HepG2 (cell line): Measurements from ENCODE around the gene SLC20A1. TPM values are rescaled to one million over a fixed set of nuclear protein-coding genes. Genes with fewer than 3 reads are reported as not detected.
A peak's percentile ranks its signal among the peaks of the same experiment; 100 is the strongest.

ENCODE experiments used
- DPF2 ChIP-seq: sonication (generic); formaldehyde crosslinking; IDR thresholded peaks from 2 replicates; pipeline ENCODE4 v1.4.0; 2020; ENCODE audit warnings: mild to moderate bottlenecking, low read depth, missing genetic modification reagents, borderline replicate concordance
- FOXO1 ChIP-seq: sonication (generic); formaldehyde crosslinking; IDR thresholded peaks from 2 replicates; pipeline ENCODE4 v1.4.0; 2020; ENCODE audit warnings: missing genetic modification reagents
- HCFC1 ChIP-seq: fragments of 150-350 bp; IDR thresholded peaks from 2 replicates; pipeline ENCODE4 v1.6.1; 2014; ENCODE audit warnings: low read depth, low read length
- IRX3 ChIP-seq: sonication (generic); formaldehyde crosslinking; IDR thresholded peaks from 2 replicates; pipeline ENCODE4 v1.8.1; 2023; ENCODE audit warnings: mild to moderate bottlenecking, low read depth, missing genetic modification reagents, borderline replicate concordance
- MEIS2 ChIP-seq: sonication (generic); formaldehyde crosslinking; IDR thresholded peaks from 2 replicates; pipeline ENCODE4 v1.9.0; 2021; ENCODE audit warnings: mild to moderate bottlenecking, missing genetic modification reagents
- PHF20 ChIP-seq: sonication (generic); formaldehyde crosslinking; IDR thresholded peaks from 2 replicates; pipeline ENCODE4 v1.5.0; 2020; ENCODE audit warnings: mild to moderate bottlenecking, missing genetic modification reagents
- PHF8 ChIP-seq: sonication (generic); formaldehyde crosslinking; IDR thresholded peaks from 2 replicates; pipeline ENCODE4 v1.5.0; 2020; ENCODE audit warnings: missing genetic modification reagents
- SMC3 ChIP-seq: IDR thresholded peaks from 2 replicates; pipeline ENCODE4 v1.6.1; 2011; ENCODE audit warnings: low read length, improper control_type of control experiment
- ZFP36 ChIP-seq: fragments of 150-350 bp; IDR thresholded peaks from 2 replicates; pipeline ENCODE4 v1.6.1; 2018; ENCODE audit warnings: borderline replicate concordance, low read length, low read depth; ENCODE audit not compliant: partially characterized antibody
- ZKSCAN5 ChIP-seq: sonication (generic); formaldehyde crosslinking; IDR thresholded peaks from 2 replicates; pipeline ENCODE4 v1.5.1; 2020; ENCODE audit warnings: mild to moderate bottlenecking, missing genetic modification reagents
- ZNF350 ChIP-seq: sonication (generic); formaldehyde crosslinking; IDR thresholded peaks from 2 replicates; pipeline ENCODE4 v1.4.0; 2020; ENCODE audit warnings: mild to moderate bottlenecking, low read depth, missing genetic modification reagents, borderline replicate concordance
- ZSCAN22 ChIP-seq: sonication (generic); formaldehyde crosslinking; IDR thresholded peaks from 2 replicates; pipeline ENCODE4 v1.4.0; 2020; ENCODE audit warnings: mild to moderate bottlenecking, missing genetic modification reagents
- polyA plus RNA-seq, 8 experiments: library from polyadenylated mRNA; depleted of rRNA in 3 of 8; stranded (reverse) in 7 of 8; unstranded in 1 of 8; fragments of >200 nt; fragmentation: Illumina TruSeq in 4 of 8; extraction: Trizol in 4 of 8; gene quantifications; 2 replicates each; pipeline versions ENCODE4 v1.2.1 to v1.2.3, GENCODE V29; 2011 to 2016; ENCODE audit warnings: low read depth in 4 of 8, missing spikeins in 1 of 8, mixed read lengths in 1 of 8; ENCODE audit not compliant: insufficient read depth in 1 of 8
- total RNA-seq, 5 experiments: library from RNA; depleted of rRNA; stranded (reverse); fragments of >200 nt; fragmentation: Illumina TruSeq; extraction: Trizol; gene quantifications; 2 replicates each; pipeline ENCODE4 v1.2.3, GENCODE V29; 2016; ENCODE audit warnings: low read depth in 1 of 5
- TF ChIP-seq, protein P1 (sequence below): sonication (generic); formaldehyde crosslinking; conservative IDR thresholded peaks from 2 replicates; pipeline ENCODE4 v1.8.0; 2022; ENCODE audit warnings: low read depth, missing genetic modification reagents
- TF ChIP-seq, protein P2 (sequence below): sonication (generic); formaldehyde crosslinking; IDR thresholded peaks from 2 replicates; pipeline ENCODE4 v1.4.0; 2020; ENCODE audit warnings: mild to moderate bottlenecking, low read depth, missing genetic modification reagents
- TF ChIP-seq, protein P3 (sequence below): sonication (generic); formaldehyde crosslinking; IDR thresholded peaks from 2 replicates; pipeline ENCODE4 v1.4.0; 2020; ENCODE audit warnings: missing genetic modification reagents
- TF ChIP-seq, protein P4 (sequence below): sonication (generic); formaldehyde crosslinking; IDR thresholded peaks from 2 replicates; pipeline ENCODE4 v1.4.0; 2020; ENCODE audit warnings: missing genetic modification reagents, borderline replicate concordance

The SLC20A1 gene
- total and polyA plus RNA-seq, 2 of the 13 experiments (the other 11 are each of a cell fraction or from before 2014, with no cell fraction given), result 54.0 to 85.9 TPM

DNA sequence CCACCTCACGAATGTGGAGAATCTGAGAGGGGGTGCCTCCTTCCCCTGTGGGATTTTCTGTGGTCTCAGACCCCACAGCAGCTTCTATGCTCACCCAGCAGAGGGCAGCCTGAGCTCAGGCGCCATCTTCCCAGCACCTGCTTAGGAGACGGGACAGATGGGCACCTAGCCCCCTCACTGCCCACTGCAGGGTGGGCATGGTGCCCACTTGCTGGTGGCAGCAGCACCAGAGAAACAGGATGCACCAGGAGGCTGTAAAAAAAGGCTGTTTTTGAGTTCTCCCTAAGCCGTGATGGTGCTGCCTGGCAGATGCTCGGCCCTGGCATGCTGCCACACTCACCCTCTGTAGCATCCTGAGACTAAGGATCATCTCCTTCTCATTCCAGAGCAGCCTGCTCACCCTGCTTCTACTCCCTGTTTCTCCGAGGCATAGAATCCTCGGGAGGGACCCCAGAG, 19.1 kb upstream of the SLC20A1 start (continued):
- TF ChIP-seq ZNF350 (CRISPR knock-in tag) (peak; percentile 61; the same call in 1 of the 2 replicates), ZKSCAN5 (CRISPR knock-in tag) (no peak), HCFC1 (no peak), IRX3 (CRISPR knock-in tag) (no peak), ZFP36 (no peak), SMC3 (peak; percentile 96), FOXO1 (peak; percentile 25; the same call in 1 of the 2 replicates), PHF8 (CRISPR knock-in tag) (peak; percentile 46; the same call in 1 of the 2 replicates), PHF20 (CRISPR knock-in tag) (no peak), MEIS2 (CRISPR knock-in tag) (peak; percentile 51; the same call in 1 of the 2 replicates), ZSCAN22 (CRISPR knock-in tag) (no peak), DPF2 (CRISPR knock-in tag) (no peak)
- TF ChIP-seq, protein P1, sequence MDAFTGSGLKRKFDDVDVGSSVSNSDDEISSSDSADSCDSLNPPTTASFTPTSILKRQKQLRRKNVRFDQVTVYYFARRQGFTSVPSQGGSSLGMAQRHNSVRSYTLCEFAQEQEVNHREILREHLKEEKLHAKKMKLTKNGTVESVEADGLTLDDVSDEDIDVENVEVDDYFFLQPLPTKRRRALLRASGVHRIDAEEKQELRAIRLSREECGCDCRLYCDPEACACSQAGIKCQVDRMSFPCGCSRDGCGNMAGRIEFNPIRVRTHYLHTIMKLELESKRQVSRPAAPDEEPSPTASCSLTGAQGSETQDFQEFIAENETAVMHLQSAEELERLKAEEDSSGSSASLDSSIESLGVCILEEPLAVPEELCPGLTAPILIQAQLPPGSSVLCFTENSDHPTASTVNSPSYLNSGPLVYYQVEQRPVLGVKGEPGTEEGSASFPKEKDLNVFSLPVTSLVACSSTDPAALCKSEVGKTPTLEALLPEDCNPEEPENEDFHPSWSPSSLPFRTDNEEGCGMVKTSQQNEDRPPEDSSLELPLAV (CRISPR knock-in tag), result no peak
- TF ChIP-seq, protein P2, sequence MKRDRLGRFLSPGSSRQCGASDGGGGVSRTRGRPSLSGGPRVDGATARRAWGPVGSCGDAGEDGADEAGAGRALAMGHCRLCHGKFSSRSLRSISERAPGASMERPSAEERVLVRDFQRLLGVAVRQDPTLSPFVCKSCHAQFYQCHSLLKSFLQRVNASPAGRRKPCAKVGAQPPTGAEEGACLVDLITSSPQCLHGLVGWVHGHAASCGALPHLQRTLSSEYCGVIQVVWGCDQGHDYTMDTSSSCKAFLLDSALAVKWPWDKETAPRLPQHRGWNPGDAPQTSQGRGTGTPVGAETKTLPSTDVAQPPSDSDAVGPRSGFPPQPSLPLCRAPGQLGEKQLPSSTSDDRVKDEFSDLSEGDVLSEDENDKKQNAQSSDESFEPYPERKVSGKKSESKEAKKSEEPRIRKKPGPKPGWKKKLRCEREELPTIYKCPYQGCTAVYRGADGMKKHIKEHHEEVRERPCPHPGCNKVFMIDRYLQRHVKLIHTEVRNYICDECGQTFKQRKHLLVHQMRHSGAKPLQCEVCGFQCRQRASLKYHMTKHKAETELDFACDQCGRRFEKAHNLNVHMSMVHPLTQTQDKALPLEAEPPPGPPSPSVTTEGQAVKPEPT, result 0 out of 2 replicates have a peak, but pooled peaks have one; percentile 52
- TF ChIP-seq, protein P3, sequence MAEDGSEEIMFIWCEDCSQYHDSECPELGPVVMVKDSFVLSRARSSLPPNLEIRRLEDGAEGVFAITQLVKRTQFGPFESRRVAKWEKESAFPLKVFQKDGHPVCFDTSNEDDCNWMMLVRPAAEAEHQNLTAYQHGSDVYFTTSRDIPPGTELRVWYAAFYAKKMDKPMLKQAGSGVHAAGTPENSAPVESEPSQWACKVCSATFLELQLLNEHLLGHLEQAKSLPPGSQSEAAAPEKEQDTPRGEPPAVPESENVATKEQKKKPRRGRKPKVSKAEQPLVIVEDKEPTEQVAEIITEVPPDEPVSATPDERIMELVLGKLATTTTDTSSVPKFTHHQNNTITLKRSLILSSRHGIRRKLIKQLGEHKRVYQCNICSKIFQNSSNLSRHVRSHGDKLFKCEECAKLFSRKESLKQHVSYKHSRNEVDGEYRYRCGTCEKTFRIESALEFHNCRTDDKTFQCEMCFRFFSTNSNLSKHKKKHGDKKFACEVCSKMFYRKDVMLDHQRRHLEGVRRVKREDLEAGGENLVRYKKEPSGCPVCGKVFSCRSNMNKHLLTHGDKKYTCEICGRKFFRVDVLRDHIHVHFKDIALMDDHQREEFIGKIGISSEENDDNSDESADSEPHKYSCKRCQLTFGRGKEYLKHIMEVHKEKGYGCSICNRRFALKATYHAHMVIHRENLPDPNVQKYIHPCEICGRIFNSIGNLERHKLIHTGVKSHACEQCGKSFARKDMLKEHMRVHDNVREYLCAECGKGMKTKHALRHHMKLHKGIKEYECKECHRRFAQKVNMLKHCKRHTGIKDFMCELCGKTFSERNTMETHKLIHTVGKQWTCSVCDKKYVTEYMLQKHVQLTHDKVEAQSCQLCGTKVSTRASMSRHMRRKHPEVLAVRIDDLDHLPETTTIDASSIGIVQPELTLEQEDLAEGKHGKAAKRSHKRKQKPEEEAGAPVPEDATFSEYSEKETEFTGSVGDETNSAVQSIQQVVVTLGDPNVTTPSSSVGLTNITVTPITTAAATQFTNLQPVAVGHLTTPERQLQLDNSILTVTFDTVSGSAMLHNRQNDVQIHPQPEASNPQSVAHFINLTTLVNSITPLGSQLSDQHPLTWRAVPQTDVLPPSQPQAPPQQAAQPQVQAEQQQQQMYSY, result no peak
- TF ChIP-seq, protein P4, sequence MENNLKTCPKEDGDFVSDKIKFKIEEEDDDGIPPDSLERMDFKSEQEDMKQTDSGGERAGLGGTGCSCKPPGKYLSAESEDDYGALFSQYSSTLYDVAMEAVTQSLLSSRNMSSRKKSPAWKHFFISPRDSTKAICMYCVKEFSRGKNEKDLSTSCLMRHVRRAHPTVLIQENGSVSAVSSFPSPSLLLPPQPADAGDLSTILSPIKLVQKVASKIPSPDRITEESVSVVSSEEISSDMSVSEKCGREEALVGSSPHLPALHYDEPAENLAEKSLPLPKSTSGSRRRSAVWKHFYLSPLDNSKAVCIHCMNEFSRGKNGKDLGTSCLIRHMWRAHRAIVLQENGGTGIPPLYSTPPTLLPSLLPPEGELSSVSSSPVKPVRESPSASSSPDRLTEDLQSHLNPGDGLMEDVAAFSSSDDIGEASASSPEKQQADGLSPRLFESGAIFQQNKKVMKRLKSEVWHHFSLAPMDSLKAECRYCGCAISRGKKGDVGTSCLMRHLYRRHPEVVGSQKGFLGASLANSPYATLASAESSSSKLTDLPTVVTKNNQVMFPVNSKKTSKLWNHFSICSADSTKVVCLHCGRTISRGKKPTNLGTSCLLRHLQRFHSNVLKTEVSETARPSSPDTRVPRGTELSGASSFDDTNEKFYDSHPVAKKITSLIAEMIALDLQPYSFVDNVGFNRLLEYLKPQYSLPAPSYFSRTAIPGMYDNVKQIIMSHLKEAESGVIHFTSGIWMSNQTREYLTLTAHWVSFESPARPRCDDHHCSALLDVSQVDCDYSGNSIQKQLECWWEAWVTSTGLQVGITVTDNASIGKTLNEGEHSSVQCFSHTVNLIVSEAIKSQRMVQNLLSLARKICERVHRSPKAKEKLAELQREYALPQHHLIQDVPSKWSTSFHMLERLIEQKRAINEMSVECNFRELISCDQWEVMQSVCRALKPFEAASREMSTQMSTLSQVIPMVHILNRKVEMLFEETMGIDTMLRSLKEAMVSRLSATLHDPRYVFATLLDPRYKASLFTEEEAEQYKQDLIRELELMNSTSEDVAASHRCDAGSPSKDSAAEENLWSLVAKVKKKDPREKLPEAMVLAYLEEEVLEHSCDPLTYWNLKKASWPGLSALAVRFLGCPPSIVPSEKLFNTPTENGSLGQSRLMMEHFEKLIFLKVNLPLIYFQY (CRISPR knock-in tag), result peak; percentile 54; the same call in 1 of the 2 replicates
